22Rv1 (cell line): ENCODE measurements around the gene LINS1.
"Not testable (repeated sequence)": the region's sequence is repeated elsewhere in the genome, so short reads cannot be mapped to it uniquely, and the experiment has no call there.

Experiments
- H3K27ac ChIP-seq: fragments of 450-650 bp; 2 replicates; pipeline ENCODE4 v1.5.1; 2017
- ZFX ChIP-seq: fragments of 450-650 bp; IDR thresholded peaks from 2 replicates; pipeline ENCODE4 v1.6.1; 2017; ENCODE audit warnings: antibody characterized with exemption, borderline replicate concordance
- TF ChIP-seq, protein P1 (sequence below): fragments of 450-650 bp; IDR thresholded peaks from 2 replicates; pipeline ENCODE4 v1.5.1; 2017; ENCODE audit warnings: mild to moderate bottlenecking

LINS1 gene

DNA sequence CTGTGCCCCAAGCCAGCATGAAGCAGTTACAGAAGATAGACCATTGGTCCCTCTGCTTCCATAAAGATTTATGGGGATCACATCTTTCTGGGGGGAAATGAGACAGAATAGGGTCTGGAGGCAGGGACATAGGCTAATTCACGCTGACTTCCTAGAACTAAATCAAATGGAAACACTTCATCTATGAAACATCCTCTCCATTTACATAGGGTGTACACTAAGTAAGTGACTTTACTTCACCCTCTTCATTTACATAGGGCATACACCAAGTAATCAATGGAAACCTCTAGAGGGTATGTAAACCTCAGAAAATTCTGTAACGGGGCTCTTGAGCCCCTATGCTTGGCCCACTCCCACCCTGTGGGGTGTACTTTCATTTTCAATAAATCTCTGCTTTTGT lies 10.1 kb downstream of the LINS1 start:
- no peak overlapping the region for H3K27ac ChIP-seq
- TF ChIP-seq ZFX: no peak
- TF ChIP-seq, protein P1, sequence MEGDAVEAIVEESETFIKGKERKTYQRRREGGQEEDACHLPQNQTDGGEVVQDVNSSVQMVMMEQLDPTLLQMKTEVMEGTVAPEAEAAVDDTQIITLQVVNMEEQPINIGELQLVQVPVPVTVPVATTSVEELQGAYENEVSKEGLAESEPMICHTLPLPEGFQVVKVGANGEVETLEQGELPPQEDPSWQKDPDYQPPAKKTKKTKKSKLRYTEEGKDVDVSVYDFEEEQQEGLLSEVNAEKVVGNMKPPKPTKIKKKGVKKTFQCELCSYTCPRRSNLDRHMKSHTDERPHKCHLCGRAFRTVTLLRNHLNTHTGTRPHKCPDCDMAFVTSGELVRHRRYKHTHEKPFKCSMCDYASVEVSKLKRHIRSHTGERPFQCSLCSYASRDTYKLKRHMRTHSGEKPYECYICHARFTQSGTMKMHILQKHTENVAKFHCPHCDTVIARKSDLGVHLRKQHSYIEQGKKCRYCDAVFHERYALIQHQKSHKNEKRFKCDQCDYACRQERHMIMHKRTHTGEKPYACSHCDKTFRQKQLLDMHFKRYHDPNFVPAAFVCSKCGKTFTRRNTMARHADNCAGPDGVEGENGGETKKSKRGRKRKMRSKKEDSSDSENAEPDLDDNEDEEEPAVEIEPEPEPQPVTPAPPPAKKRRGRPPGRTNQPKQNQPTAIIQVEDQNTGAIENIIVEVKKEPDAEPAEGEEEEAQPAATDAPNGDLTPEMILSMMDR: no peak

DNA sequence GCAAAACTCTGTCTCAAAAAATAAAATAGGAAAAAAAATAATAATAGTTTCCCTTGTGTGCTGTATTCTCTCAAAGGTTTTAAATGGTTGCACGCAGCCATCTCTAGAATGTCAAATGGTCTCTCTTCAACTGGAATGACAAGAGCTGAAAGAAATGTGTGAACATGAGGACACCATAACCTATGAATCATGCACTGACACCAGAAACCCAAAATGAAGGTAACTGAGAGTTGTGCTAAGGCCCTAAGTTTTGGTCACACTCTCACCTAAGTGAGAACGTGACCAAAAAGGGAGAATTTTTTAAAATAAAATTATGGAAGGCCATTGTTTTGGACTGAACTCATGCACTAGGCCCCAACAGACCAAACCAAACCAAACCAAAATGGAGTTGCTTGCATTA lies 10.8 kb downstream of the LINS1 start:
- H3K27ac ChIP-seq: not testable (repeated sequence)

GRCh38 chr15:100588638-100589242 lies 13.2 kb downstream of the LINS1 start:
- no peak overlapping the region for H3K27ac ChIP-seq
- no peak for TF ChIP-seq ZFX
- TF ChIP-seq, protein P1: no peak

- no peak overlapping the region for H3K27ac ChIP-seq
- TF ChIP-seq, protein P1: no peak
- no peak for TF ChIP-seq ZFX
Observed at GRCh38 chr15:100580414-100580813, 21.6 kb downstream of the LINS1 start.

DNA sequence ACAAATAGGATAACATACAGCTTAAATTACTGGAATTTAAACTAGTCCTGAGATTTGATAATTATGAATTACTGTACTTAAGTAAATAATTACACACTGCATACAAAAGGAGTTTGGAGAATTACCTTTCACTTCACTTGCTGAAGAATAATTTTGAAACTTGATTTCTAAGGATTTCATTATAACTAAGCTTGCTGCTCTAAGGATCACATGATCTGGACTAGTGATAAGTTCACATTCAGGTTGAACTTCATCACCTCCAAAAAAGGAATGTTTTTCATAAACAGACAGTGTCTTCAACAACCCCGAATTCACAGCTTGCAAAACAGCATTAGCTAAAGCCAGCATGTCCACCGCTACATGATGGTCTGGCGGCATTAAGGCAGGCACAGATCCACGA lies 28.5 kb downstream of the LINS1 start:
- no peak overlapping the region for H3K27ac ChIP-seq

GRCh38 chr15:100572362-100572983 lies 29.5 kb downstream of the LINS1 start:
- no peak overlapping the region for H3K27ac ChIP-seq
- TF ChIP-seq, protein P1: peak; percentile 66
- TF ChIP-seq ZFX: no peak

More for the DNA sequence above, 28.5 kb downstream of the LINS1 start:
- TF ChIP-seq, protein P1: no peak
- no peak for TF ChIP-seq ZFX

DNA sequence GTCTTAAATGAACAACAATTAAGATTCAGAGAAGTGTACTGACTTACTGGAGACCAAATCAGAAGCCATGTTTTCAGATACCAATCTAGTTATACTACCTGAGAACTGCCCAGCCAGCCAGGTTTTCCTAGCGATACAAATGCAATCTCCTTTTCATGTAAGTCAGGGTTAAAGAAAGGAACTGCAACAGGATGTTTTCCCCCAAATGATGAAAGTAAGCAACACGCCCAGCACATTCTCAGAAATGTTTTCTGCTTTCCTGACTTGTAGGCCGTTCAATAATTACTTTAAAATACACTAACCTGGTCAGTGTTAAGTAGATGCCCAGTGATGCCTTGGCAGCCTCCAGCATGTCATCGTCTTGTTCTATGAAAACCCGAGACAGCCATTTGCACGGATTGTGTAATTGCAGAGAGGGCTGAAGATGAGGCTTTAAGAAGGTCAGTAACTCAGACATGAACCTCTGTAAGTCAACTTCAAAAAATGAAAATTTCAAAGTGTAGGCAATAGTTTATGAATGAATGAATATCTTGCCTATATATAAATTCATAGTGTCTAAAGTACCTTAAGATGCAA lies 30.3 kb downstream of the LINS1 start:
- no peak overlapping the region for H3K27ac ChIP-seq
- TF ChIP-seq ZFX: no peak
- TF ChIP-seq, protein P1: no peak
